GM23338 (cell line): ENCODE data around the gene LEKR1. TPM values are rescaled to one million over a fixed set of nuclear protein-coding genes. Genes with fewer than 3 reads are reported as not detected.

Source experiments
- ATAC-seq: fragments of 200-7000 bp; cut with Tn5 transposase; 3 replicates; pipeline ENCODE4 v1.9.1; 2020
- DNase-seq: peaks from one replicate; pipeline ENCODE4 v3.0.0-alpha.2; 2015; ENCODE audit warnings: low spot score
- H2AFZ ChIP-seq: fragments of 200-600 bp; sonication (generic); 2 replicates; pipeline ENCODE4 v1.8.0; 2016; ENCODE audit warnings: antibody characterized with exemption, mild to moderate bottlenecking, moderate library complexity
- H3F3A ChIP-seq: fragments of 200-600 bp; sonication (generic); replicated peaks from 2 replicates; pipeline ENCODE4 v1.8.0; 2017; ENCODE audit warnings: antibody characterized with exemption, mixed run types, low read depth
- H3K27ac ChIP-seq: fragments of 200-600 bp; sonication (generic); 2 replicates; pipeline ENCODE4 v1.6.1; 2016; ENCODE audit warnings: low read depth
- H3K27me3 ChIP-seq: fragments of 200-600 bp; sonication (generic); 2 replicates; pipeline ENCODE4 v1.8.0; 2016; ENCODE audit warnings: mild to moderate bottlenecking, mixed run types, moderate library complexity; ENCODE audit not compliant: insufficient read depth
- H3K36me3 ChIP-seq: fragments of 200-600 bp; sonication (generic); 2 replicates; pipeline ENCODE4 v1.8.0; 2016; ENCODE audit warnings: mild to moderate bottlenecking; ENCODE audit not compliant: insufficient read depth
- H3K4me1 ChIP-seq: fragments of 200-600 bp; sonication (generic); 2 replicates; pipeline ENCODE4 v1.8.0; 2016; ENCODE audit warnings: mild to moderate bottlenecking, moderate library complexity; ENCODE audit not compliant: insufficient read depth
- H3K4me2 ChIP-seq: fragments of 200-600 bp; sonication (generic); 2 replicates; pipeline ENCODE4 v1.7.1; 2017; ENCODE audit warnings: mixed run types
- H3K4me3 ChIP-seq: fragments of 200-600 bp; sonication (generic); 2 replicates; pipeline ENCODE4 v1.6.1; 2016; ENCODE audit warnings: mixed run types
- H3K79me2 ChIP-seq: fragments of 200-600 bp; sonication (generic); replicated peaks from 2 replicates; pipeline ENCODE4 v1.8.0; 2017; ENCODE audit warnings: mild to moderate bottlenecking; ENCODE audit not compliant: insufficient read depth
- H3K9me2 ChIP-seq: fragments of 200-600 bp; sonication (generic); 2 replicates; pipeline ENCODE4 v1.8.0; 2017; ENCODE audit not compliant: insufficient read depth
- H4K20me1 ChIP-seq: fragments of 200-600 bp; sonication (generic); replicated peaks from 2 replicates; pipeline ENCODE4 v1.8.0; 2017; ENCODE audit warnings: mild to moderate bottlenecking; ENCODE audit not compliant: insufficient read depth
- H3K27ac Mint-ChIP-seq: 2 replicates; pipeline ENCODE4 v1.8.0; 2020; ENCODE audit warnings: inconsistent platforms, mild to moderate bottlenecking, moderate library complexity, mixed read lengths
- H3K27me3 Mint-ChIP-seq: 3 replicates; pipeline ENCODE4 v1.8.0; 2022; ENCODE audit warnings: low read depth, mild to moderate bottlenecking, moderate library complexity, mixed read lengths, inconsistent platforms; ENCODE audit not compliant: insufficient read depth, poor library complexity
- H3K36me3 Mint-ChIP-seq: 3 replicates; pipeline ENCODE4 v1.8.0; 2021; ENCODE audit warnings: low read depth, mild to moderate bottlenecking, inconsistent platforms, moderate library complexity, mixed read lengths
- H3K4me1 Mint-ChIP-seq: 3 replicates; pipeline ENCODE4 v1.8.0; 2020; ENCODE audit warnings: mild to moderate bottlenecking, inconsistent platforms, mixed read lengths
- H3K4me3 Mint-ChIP-seq: 3 replicates; pipeline ENCODE4 v1.8.0; 2021; ENCODE audit warnings: moderate library complexity, mild to moderate bottlenecking, inconsistent platforms, mixed read lengths
- H3K9me3 Mint-ChIP-seq: 3 replicates; pipeline ENCODE4 v1.8.0; 2020; ENCODE audit warnings: moderate library complexity, mild to moderate bottlenecking, inconsistent platforms, mixed read lengths
- CREB1 ChIP-seq: fragments of 250-450 bp; sonication (Bioruptor Pico); IDR thresholded peaks from 2 replicates; pipeline ENCODE4 v1.5.0; 2020; ENCODE audit warnings: low read depth, mild to moderate bottlenecking, moderate library complexity
- EZH2 ChIP-seq: fragments of 200-600 bp; sonication (generic); IDR thresholded peaks from one replicate; pipeline ENCODE4 v1.8.0; 2017; ENCODE audit warnings: antibody characterized with exemption, mild to moderate bottlenecking, low read depth; ENCODE audit not compliant: unreplicated experiment
- EZH2phosphoT487 ChIP-seq: fragments of 200-600 bp; sonication (generic); IDR thresholded peaks from one replicate; pipeline ENCODE4 v1.8.1; 2018; ENCODE audit warnings: antibody characterized with exemption; ENCODE audit not compliant: unreplicated experiment
- JUNB ChIP-seq: IDR thresholded peaks from one replicate; pipeline ENCODE4 v1.6.1; 2016; ENCODE audit warnings: antibody characterized with exemption; ENCODE audit not compliant: unreplicated experiment
- NANOG ChIP-seq: IDR thresholded peaks from 2 replicates; pipeline ENCODE4 v1.6.1; 2016; ENCODE audit warnings: antibody characterized with exemption, borderline replicate concordance
- POLR2AphosphoS5 ChIP-seq: IDR thresholded peaks from 2 replicates; pipeline ENCODE4 v1.6.1; 2016; ENCODE audit warnings: antibody characterized with exemption, low read depth
- STAT1 ChIP-seq: IDR thresholded peaks from one replicate; pipeline ENCODE4 v1.6.1; 2016; ENCODE audit warnings: antibody characterized with exemption; ENCODE audit not compliant: unreplicated experiment
- ZNF114 ChIP-seq: fragments of 250-450 bp; sonication (Bioruptor Pico); IDR thresholded peaks from 2 replicates; pipeline ENCODE4 v1.5.0; 2020; ENCODE audit warnings: mild to moderate bottlenecking, moderate library complexity
- ZNF331 ChIP-seq: fragments of 250-450 bp; sonication (Bioruptor Pico); IDR thresholded peaks from 2 replicates; pipeline ENCODE4 v1.5.0; 2020; ENCODE audit warnings: low read depth, mild to moderate bottlenecking, moderate library complexity
- polyA plus RNA-seq: library from polyadenylated mRNA; unstranded; fragments of >200 nt; fragmentation: Nextera tagmentation; extraction: Ambion mirVana; gene quantifications from 2 replicates; pipeline ENCODE4 v1.2.1, GENCODE V29; 2016
- total RNA-seq: library from RNA; depleted of rRNA; stranded (reverse); fragments of >200 nt; shearing (Covaris generic); gene quantifications from 2 replicates; pipeline ENCODE4 v1.2.3, GENCODE V29; 2014
- TF ChIP-seq, protein P1 (sequence below): IDR thresholded peaks from one replicate; pipeline ENCODE4 v1.6.1; 2018; ENCODE audit warnings: antibody characterized with exemption; ENCODE audit not compliant: unreplicated experiment
- TF ChIP-seq, protein P2 (sequence below), 2 experiments: fragments of 200-600 bp in 1 of 2; sonication (generic) in 1 of 2; conservative IDR thresholded peaks; 2 replicates each; pipeline versions ENCODE4 v1.5.1 to v1.6.1; 2016 to 2017; ENCODE audit warnings: antibody characterized with exemption in 2 of 2, low read depth in 2 of 2, mild to moderate bottlenecking in 2 of 2, moderate library complexity in 1 of 2
- TF ChIP-seq, protein P3 (sequence below): IDR thresholded peaks from 2 replicates; pipeline ENCODE4 v1.6.1; 2016; ENCODE audit warnings: antibody characterized with exemption

Gene LEKR1
- total and polyA plus RNA-seq, 2 experiments from 2014 or later, result not detected

DNA sequence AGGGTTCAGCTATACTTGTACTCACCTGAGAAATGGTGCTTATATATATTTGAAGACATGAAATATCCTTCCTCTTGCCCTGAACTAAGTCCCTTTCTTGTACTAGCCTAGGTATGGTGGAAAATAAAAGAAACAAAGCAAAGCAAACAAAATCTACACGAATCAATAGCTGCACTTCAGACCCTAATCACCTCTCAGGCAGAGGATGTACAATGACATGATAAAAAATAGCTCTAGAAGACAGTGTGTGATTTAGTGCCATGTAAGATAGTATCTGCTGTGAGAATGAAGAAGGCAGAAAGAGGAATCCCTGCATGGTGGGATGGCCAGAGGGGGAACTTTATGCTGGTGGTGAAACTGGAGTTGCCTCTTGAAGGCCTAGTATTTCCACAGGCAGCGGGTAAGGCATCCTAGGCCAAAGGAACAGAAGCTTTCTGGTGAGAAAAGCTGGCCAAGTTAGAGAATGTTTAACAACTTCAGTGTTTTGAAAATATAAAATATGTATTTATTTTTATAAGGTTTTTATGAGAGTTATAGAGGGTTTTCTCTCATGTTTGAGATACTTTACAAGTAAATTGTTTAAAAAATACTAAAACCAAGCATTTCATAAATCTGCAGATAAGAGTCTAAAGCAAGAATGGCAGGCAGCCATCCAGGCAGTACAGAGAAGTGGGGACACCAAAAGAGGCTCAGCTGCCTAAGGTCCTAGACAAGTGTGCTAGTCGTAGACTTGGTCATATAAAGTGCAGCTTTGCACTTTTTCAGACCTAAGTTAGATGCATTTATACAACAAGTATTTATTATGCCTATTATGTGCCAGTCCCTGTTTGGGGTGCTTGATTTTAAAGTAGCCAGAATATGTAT is 14.9 kb downstream of the LEKR1 start (continued):
- TF ChIP-seq POLR2AphosphoS5 (no peak), EZH2 (no peak), ZNF114 (no peak), JUNB (no peak)
- TF ChIP-seq, protein P1, sequence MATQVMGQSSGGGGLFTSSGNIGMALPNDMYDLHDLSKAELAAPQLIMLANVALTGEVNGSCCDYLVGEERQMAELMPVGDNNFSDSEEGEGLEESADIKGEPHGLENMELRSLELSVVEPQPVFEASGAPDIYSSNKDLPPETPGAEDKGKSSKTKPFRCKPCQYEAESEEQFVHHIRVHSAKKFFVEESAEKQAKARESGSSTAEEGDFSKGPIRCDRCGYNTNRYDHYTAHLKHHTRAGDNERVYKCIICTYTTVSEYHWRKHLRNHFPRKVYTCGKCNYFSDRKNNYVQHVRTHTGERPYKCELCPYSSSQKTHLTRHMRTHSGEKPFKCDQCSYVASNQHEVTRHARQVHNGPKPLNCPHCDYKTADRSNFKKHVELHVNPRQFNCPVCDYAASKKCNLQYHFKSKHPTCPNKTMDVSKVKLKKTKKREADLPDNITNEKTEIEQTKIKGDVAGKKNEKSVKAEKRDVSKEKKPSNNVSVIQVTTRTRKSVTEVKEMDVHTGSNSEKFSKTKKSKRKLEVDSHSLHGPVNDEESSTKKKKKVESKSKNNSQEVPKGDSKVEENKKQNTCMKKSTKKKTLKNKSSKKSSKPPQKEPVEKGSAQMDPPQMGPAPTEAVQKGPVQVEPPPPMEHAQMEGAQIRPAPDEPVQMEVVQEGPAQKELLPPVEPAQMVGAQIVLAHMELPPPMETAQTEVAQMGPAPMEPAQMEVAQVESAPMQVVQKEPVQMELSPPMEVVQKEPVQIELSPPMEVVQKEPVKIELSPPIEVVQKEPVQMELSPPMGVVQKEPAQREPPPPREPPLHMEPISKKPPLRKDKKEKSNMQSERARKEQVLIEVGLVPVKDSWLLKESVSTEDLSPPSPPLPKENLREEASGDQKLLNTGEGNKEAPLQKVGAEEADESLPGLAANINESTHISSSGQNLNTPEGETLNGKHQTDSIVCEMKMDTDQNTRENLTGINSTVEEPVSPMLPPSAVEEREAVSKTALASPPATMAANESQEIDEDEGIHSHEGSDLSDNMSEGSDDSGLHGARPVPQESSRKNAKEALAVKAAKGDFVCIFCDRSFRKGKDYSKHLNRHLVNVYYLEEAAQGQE, result no peak

DNA sequence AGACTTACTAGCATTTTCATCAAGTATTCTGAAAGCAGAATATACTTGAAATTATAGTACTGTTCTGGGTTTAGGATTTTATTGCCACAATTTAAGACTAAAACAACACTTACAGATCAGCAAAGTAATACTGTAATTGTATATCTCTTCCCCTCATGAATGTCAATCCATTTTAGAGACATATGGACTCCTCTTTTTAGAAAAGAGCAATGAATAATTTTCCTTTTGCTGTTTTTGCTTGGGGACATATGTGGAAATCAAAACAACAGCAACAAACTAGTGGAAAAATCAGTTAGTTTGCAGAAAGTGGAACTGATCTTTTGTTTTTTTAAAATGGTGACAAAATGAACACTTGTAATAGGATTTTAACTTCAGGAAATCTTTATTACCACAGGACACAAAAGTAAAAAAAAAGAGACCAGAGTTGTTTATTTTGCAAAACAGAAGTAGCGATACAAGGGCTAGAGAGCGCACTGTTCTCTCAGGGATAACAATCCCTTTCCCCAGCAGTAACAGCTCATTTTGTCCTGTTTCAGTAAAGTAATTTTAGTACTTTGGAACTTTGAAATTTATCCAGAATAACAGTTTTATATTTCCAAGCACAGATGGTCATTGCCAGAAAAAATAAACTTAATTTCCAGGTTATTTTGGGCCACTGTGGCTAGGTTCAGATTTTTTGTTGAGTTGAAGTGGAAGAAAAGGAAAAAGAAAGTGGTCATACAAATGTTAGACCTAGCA is 17.1 kb downstream of the LEKR1 start:
- H3K79me2 ChIP-seq, result no peaks in the 10 kb centered on the region
- TF ChIP-seq, protein P2, sequence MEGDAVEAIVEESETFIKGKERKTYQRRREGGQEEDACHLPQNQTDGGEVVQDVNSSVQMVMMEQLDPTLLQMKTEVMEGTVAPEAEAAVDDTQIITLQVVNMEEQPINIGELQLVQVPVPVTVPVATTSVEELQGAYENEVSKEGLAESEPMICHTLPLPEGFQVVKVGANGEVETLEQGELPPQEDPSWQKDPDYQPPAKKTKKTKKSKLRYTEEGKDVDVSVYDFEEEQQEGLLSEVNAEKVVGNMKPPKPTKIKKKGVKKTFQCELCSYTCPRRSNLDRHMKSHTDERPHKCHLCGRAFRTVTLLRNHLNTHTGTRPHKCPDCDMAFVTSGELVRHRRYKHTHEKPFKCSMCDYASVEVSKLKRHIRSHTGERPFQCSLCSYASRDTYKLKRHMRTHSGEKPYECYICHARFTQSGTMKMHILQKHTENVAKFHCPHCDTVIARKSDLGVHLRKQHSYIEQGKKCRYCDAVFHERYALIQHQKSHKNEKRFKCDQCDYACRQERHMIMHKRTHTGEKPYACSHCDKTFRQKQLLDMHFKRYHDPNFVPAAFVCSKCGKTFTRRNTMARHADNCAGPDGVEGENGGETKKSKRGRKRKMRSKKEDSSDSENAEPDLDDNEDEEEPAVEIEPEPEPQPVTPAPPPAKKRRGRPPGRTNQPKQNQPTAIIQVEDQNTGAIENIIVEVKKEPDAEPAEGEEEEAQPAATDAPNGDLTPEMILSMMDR (conservative IDR thresholded peaks at IDR 0.05; ENCODE audit: low read depth in 2 of 2), result no peak
- TF ChIP-seq ZNF331 (CRISPR knock-in tag), result no peak
- TF ChIP-seq NANOG, result no peak
- TF ChIP-seq, protein P3, sequence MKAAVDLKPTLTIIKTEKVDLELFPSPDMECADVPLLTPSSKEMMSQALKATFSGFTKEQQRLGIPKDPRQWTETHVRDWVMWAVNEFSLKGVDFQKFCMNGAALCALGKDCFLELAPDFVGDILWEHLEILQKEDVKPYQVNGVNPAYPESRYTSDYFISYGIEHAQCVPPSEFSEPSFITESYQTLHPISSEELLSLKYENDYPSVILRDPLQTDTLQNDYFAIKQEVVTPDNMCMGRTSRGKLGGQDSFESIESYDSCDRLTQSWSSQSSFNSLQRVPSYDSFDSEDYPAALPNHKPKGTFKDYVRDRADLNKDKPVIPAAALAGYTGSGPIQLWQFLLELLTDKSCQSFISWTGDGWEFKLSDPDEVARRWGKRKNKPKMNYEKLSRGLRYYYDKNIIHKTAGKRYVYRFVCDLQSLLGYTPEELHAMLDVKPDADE, result no peak
- TF ChIP-seq, protein P1, result no peak
- TF ChIP-seq POLR2AphosphoS5, result no peak
- no peak for TF ChIP-seq JUNB
- TF ChIP-seq EZH2, result no peak
- no peak for TF ChIP-seq CREB1 (CRISPR knock-in tag)
- TF ChIP-seq ZNF114, result no peak
- no peak for TF ChIP-seq EZH2phosphoT487
- no peak for TF ChIP-seq STAT1

More for the DNA sequence above, 17.1 kb downstream of the LEKR1 start:
- H4K20me1 ChIP-seq, result no peaks in the 10 kb centered on the region
- Mint-ChIP-seq H3K4me1 (peaks cover 18% of the 10 kb centered on the region), H3K9me3 (no peaks in the 10 kb centered on the region), H3K36me3 (no peaks in the 10 kb centered on the region; the same call in 2 of the 3 replicates), H3K27ac (no peak overlapping the region), H3K27me3 (peaks cover 2% of the 10 kb centered on the region), H3K4me3 (no peak overlapping the region)
- H3K4me2 ChIP-seq, result no peak overlapping the region
- H3F3A ChIP-seq, result no peaks in the 10 kb centered on the region
- H3K27ac ChIP-seq, result no peak overlapping the region
- no peak overlapping the region for H3K4me3 ChIP-seq
- H3K27me3 ChIP-seq, result no peaks in the 10 kb centered on the region
- ATAC-seq (no peak), DNase-seq (no peak)
- no peaks in the 10 kb centered on the region for H3K36me3 ChIP-seq
- no peak overlapping the region for H2AFZ ChIP-seq
- peaks cover 10% of the 10 kb centered on the region for H3K4me1 ChIP-seq
- 0 out of 2 replicates have a peak, but pooled peaks cover 4% of the 10 kb centered on the region for H3K9me2 ChIP-seq
